Uterus (tissue), 4 donors: Measurements from ENCODE around the gene POMGNT2. TPM values are rescaled to one million over a fixed set of nuclear protein-coding genes. Genes with fewer than 3 reads are reported as not detected.

ENCODE experiments used
- DNase-seq, 2 donors: peaks; one replicate each; pipeline ENCODE4 v3.0.0-alpha.2; 2019 to 2020
- H3K27ac ChIP-seq, 2 donors: fragments of 200-600 bp; sonication (generic); 1 replicate in 1 of 2; 2 replicates in 1 of 2; pipeline ENCODE4 v1.5.1; 2016 to 2018
- H3K27me3 ChIP-seq, 2 donors: fragments of 200-600 bp; sonication (generic); one replicate each; pipeline ENCODE4 v1.5.1; 2018 to 2019; ENCODE audit warnings: control low read depth in 1 of 2
- H3K36me3 ChIP-seq, 2 donors: fragments of 200-600 bp; sonication (generic); one replicate each; pipeline ENCODE4 v1.5.1; 2019; ENCODE audit warnings: control low read depth in 1 of 2
- H3K4me1 ChIP-seq, 2 donors: fragments of 200-600 bp; sonication (generic); one replicate each; pipeline ENCODE4 v1.5.1; 2018 to 2019; ENCODE audit warnings: control low read depth in 1 of 2
- H3K4me3 ChIP-seq, 2 donors: fragments of 200-600 bp; sonication (generic); 1 replicate in 1 of 2; 2 replicates in 1 of 2; pipeline ENCODE4 v1.5.1; 2018 to 2019; ENCODE audit warnings: mild to moderate bottlenecking in 1 of 2
- H3K9me3 ChIP-seq, 2 donors: fragments of 200-600 bp; sonication (generic); one replicate each; pipeline ENCODE4 v1.5.1; 2019; ENCODE audit warnings: control low read depth in 1 of 2
- POLR2A ChIP-seq, 2 donors: fragments of 450-650 bp; IDR thresholded peaks; one replicate each; pipeline ENCODE4 v1.6.1; 2016; ENCODE audit warnings: antibody characterized with exemption in 2 of 2, mild to moderate bottlenecking in 1 of 2, moderate library complexity in 1 of 2
- intact Hi-C: fragments of 100-400 bp; cut with DNase I; formaldehyde crosslinking; loops from one replicate; pipeline ENCODE4 v1.15.1; 2023; ENCODE audit warnings: low total_unique reads
- total RNA-seq, 4 donors: library from RNA; depleted of rRNA in 3 of 4; stranded (reverse); fragments of >200 nt in 3 of 4; gene quantifications; one replicate each; pipeline versions ENCODE4 v1.1.0 to v1.2.4, GENCODE V29; 2014 to 2023
- TF ChIP-seq, protein P1 (sequence below), 4 experiments: fragments of 200-600 bp in 2 of 4; fragments of 450-650 bp in 2 of 4; sonication (generic) in 2 of 4; IDR thresholded peaks; one replicate each; pipeline ENCODE4 v1.5.1; 2016 to 2019; ENCODE audit warnings: antibody characterized with exemption in 4 of 4, mild to moderate bottlenecking in 2 of 4, moderate library complexity in 1 of 4
- donor health status: DM: yes; HTN: yes; CAD: no.

The POMGNT2 gene
- total RNA-seq, 4 donors from 2014 or later, result 17.6 to 103 (median 57.7) TPM

DNA sequence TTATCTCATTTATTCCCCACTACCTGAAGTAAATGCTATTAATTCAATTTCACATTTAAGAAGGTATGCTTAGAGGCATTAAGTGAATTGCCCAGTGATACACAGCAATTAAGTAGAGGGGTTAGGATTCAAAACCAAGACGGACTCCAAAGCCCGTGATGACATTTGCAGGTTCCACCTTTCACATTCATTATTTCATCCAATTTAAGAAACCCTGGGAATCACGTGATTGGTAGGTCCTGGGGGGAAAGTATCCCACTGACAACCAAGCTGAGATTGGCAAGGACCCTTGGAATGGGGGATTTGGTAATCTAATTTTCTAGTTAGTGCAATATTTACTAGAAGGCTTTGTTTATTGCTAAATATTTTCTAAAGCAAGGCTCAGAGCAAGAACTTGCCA is 1.8 kb downstream of the POMGNT2 start:
- Histone ChIP-seq H3K4me3 (peak overlapping the region in 1 of 2 donors; percentile 92), H3K27ac (peak overlapping the region; percentile 96), H3K4me1 (peaks cover 0 to 3% of the 10 kb centered on the region in 2 donors), H3K9me3 (no peaks in the 10 kb centered on the region), H3K27me3 (no peaks in the 10 kb centered on the region), H3K36me3 (no peaks in the 10 kb centered on the region)
- TF ChIP-seq, protein P1, sequence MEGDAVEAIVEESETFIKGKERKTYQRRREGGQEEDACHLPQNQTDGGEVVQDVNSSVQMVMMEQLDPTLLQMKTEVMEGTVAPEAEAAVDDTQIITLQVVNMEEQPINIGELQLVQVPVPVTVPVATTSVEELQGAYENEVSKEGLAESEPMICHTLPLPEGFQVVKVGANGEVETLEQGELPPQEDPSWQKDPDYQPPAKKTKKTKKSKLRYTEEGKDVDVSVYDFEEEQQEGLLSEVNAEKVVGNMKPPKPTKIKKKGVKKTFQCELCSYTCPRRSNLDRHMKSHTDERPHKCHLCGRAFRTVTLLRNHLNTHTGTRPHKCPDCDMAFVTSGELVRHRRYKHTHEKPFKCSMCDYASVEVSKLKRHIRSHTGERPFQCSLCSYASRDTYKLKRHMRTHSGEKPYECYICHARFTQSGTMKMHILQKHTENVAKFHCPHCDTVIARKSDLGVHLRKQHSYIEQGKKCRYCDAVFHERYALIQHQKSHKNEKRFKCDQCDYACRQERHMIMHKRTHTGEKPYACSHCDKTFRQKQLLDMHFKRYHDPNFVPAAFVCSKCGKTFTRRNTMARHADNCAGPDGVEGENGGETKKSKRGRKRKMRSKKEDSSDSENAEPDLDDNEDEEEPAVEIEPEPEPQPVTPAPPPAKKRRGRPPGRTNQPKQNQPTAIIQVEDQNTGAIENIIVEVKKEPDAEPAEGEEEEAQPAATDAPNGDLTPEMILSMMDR (IDR thresholded peaks at IDR 0.05), result no peak
- DNase-seq, result no peak
- intact Hi-C loops, result loop anchor here (10.0 kb wide), 1 partner anchor 139 kb away; no protein-coding TSS in a partner anchor

DNA sequence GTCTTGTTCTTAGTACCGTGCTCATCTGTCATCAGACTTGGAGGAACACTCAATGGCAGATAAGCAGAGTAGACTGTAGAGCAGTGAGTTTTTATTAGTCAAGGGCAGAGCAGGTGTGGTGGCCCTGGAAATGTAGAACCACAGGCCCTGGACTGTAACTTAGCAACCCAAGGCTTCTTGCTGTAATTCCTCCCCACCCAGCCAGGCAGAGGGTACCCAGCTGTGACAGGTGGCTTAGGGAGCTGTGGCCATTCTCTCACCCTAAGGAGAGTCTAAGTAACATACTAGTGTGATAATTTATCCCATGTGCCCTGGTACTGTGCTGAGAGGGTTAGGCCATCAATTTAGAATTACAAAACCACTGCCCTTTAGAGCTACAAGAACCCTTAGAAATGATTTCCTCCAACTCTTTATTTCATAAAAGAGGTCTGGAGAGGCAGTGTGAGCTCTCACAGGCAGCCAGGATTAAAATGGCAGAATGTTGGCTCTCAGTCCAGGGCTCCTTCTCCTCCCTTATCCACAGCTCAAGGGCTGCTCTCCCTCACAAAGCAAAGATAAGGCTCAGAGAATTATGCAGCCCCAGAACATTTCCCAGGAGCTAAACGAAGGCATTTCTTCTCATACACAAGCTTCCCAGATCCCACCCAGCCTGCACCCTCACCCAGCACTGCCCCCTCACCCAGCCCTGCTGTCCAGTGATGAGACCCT is 3.0 kb downstream of the POMGNT2 start:
- intact Hi-C loops, result loop anchor here (10.0 kb wide), 1 partner anchor 138 kb away; no protein-coding TSS in a partner anchor
- TF ChIP-seq, protein P1 (IDR thresholded peaks at IDR 0.05), result no peak
- no peak for TF ChIP-seq POLR2A (IDR thresholded peaks at IDR 0.05)
- Histone ChIP-seq H3K36me3 (no peaks in the 10 kb centered on the region), H3K4me1 (peaks cover 0 to 3% of the 10 kb centered on the region in 2 donors), H3K9me3 (no peaks in the 10 kb centered on the region), H3K4me3 (no peak overlapping the region), H3K27ac (peak overlapping the region; percentile 96), H3K27me3 (no peaks in the 10 kb centered on the region)
- no peak for DNase-seq

DNA sequence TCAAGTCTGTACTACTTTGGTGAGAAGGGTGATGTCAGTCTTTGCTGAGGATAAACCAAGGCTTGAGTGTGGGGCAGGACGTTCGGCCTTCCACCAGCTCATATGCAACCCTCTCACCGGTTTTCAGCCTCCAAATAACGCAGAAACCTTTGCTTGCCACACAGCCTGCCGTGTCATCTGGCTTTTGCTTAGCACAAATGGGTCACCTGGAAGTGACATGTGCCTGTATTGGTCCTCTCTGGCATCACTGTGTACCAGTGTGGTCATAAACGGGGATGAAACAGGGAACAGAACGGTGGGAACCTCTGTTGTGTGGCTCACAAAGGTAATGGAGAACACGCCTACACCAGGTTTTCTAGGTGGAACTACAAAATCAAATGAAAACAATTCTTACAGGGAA is 7.1 kb downstream of the POMGNT2 start:
- intact Hi-C loops, result no loop called here
- Histone ChIP-seq H3K4me3 (no peak overlapping the region), H3K27ac (no peak overlapping the region), H3K36me3 (no peaks in the 10 kb centered on the region), H3K4me1 (peaks cover 0 to 3% of the 10 kb centered on the region in 2 donors), H3K27me3 (no peaks in the 10 kb centered on the region), H3K9me3 (no peaks in the 10 kb centered on the region)
- no peak for DNase-seq
- TF ChIP-seq POLR2A (IDR thresholded peaks at IDR 0.05), result no peak
- TF ChIP-seq, protein P1 (IDR thresholded peaks at IDR 0.05), result no peak

DNA sequence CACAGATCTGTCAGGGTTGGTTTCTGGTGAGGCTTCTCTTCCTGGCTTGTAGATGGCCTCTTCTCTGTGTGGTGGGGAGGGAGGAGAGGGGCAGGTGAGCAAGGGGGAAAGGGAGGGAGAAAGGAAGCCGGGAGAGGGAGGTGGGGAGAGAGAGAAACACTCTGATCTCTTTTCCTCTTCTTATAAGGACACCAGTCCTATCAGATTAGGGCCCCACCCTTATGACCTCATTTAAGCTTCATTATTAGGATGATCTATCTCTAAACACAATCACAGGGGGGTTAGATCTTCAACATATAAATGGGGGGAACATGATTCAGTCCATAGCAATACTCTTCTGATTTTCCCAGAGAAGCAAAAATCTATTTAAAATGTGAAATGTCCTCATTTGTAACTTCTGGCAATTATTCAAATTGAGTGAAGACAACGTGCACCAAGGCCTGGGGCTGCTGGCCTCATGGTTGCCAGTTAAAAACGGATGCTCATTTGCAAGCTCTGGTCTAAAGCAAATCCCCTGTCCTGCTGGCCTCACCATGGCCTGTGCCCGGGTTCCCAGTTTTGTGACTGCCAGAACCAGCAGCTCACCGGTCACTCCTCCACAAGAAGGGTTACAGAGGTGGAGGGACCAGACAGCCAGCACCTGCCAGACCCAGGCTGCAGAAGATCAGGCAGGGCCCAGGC is 8.3 kb downstream of the POMGNT2 start:
- H3K4me3 ChIP-seq, result no peak overlapping the region
- H3K9me3 ChIP-seq, result no peaks in the 10 kb centered on the region
- H3K4me1 ChIP-seq, result no peaks in the 10 kb centered on the region
- intact Hi-C loops, result no loop called here
- no peaks in the 10 kb centered on the region for H3K36me3 ChIP-seq
- no peak for TF ChIP-seq POLR2A (IDR thresholded peaks at IDR 0.05)
- TF ChIP-seq, protein P1 (IDR thresholded peaks at IDR 0.05), result no peak
- H3K27ac ChIP-seq, result peak overlapping the region; percentile 26 to 60
- H3K27me3 ChIP-seq, result no peaks in the 10 kb centered on the region
- DNase-seq, result no peak

DNA sequence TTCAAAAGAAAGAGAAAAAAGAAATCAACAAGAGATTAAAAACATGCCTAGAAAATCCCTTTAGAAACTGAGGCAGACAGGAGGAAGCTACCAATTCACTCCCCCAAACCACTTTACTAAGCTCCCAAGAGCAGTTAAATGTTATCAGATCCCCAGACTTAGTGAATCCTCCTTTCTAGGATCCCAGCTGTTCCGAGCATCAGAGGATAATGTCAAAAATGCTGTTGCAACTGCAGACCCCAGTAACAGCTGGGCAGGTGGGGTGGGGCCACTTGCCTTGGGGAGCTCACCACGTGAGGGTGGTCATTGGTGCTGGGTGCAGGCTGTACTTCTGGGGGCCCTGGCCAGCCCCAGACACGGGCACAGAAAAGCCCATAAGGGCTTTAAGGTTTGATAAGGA is 9.1 kb downstream of the POMGNT2 start:
- DNase-seq, result no peak
- no peaks in the 10 kb centered on the region for H3K4me1 ChIP-seq
- H3K9me3 ChIP-seq, result no peaks in the 10 kb centered on the region
- peak overlapping the region; percentile 26 to 60 for H3K27ac ChIP-seq
- TF ChIP-seq, protein P1 (IDR thresholded peaks at IDR 0.05), result no peak
- TF ChIP-seq POLR2A (IDR thresholded peaks at IDR 0.05), result no peak
- intact Hi-C loops, result no loop called here
- H3K27me3 ChIP-seq, result no peaks in the 10 kb centered on the region
- no peak overlapping the region for H3K4me3 ChIP-seq
- H3K36me3 ChIP-seq, result no peaks in the 10 kb centered on the region
